ENCODE measurements around the gene CLDN9. TPM values are rescaled to one million over a fixed set of nuclear protein-coding genes. Genes with fewer than 3 reads are reported as not detected.
A peak's percentile ranks its signal among the peaks of the same experiment; 100 is the strongest.

The CLDN9 gene
- total RNA-seq, 1 donor: not detected

GRCh38 chr16:3042376-3042775, 29.7 kb downstream of the CLDN9 start:
- H3K27me3 ChIP-seq (ENCODE audit: insufficient read depth, low read length): peaks cover 58% of the 10 kb centered on the region
- no peak overlapping the region for H3K27ac ChIP-seq (ENCODE audit: low read depth, low read length)
- no peaks in the 10 kb centered on the region for H3K9me3 ChIP-seq (ENCODE audit: low read depth, low read length)
- DNase-seq (ENCODE audit: insufficient read length, low spot score, missing footprints): no peak
- H2AFZ ChIP-seq (ENCODE audit: low read length): no peak overlapping the region
- no peaks in the 10 kb centered on the region for H4K20me1 ChIP-seq (ENCODE audit: insufficient read depth, low read length)
- no peaks in the 10 kb centered on the region for H3K36me3 ChIP-seq (ENCODE audit: insufficient read depth, low read length)
- H3K4me3 ChIP-seq (ENCODE audit: insufficient read depth, low read length): no peak overlapping the region
- no peak overlapping the region for H3K4me2 ChIP-seq (ENCODE audit: insufficient read depth, low read length)
- H3K4me1 ChIP-seq (ENCODE audit: insufficient read depth, low read length): no peaks in the 10 kb centered on the region
- TF ChIP-seq CTCF (IDR thresholded peaks at IDR 0.05; ENCODE audit: extremely low read depth, low read depth, low read length): no peak
- no peaks in the 10 kb centered on the region for H3K79me2 ChIP-seq (ENCODE audit: insufficient read depth, low read length)

- H3K4me3 ChIP-seq (ENCODE audit: insufficient read depth, low read length): no peak overlapping the region
- TF ChIP-seq CTCF (IDR thresholded peaks at IDR 0.05; ENCODE audit: extremely low read depth, low read depth, low read length): no peak
- H3K36me3 ChIP-seq (ENCODE audit: insufficient read depth, low read length): no peaks in the 10 kb centered on the region
- no peak overlapping the region for H2AFZ ChIP-seq (ENCODE audit: low read length)
- no peaks in the 10 kb centered on the region for H3K79me2 ChIP-seq (ENCODE audit: insufficient read depth, low read length)
- H3K27ac ChIP-seq (ENCODE audit: low read depth, low read length): no peak overlapping the region
- H3K4me1 ChIP-seq (ENCODE audit: insufficient read depth, low read length): no peaks in the 10 kb centered on the region
- no peaks in the 10 kb centered on the region for H3K9me3 ChIP-seq (ENCODE audit: low read depth, low read length)
- no peaks in the 10 kb centered on the region for H4K20me1 ChIP-seq (ENCODE audit: insufficient read depth, low read length)
- peaks cover 59% of the 10 kb centered on the region for H3K27me3 ChIP-seq (ENCODE audit: insufficient read depth, low read length)
- no peak overlapping the region for H3K4me2 ChIP-seq (ENCODE audit: insufficient read depth, low read length)
- no peak for DNase-seq (ENCODE audit: insufficient read length, low spot score, missing footprints)
Observed at GRCh38 chr16:3044708-3045107, 32.0 kb downstream of the CLDN9 start.

- H3K4me3 ChIP-seq (ENCODE audit: insufficient read depth, low read length): peak within 1 kb of the TSS; percentile 51
- H3K27me3 ChIP-seq (ENCODE audit: insufficient read depth, low read length): peaks cover 67% of the 10 kb centered on the region
- no peak for TF ChIP-seq CTCF (IDR thresholded peaks at IDR 0.05; ENCODE audit: extremely low read depth, low read depth, low read length)
Observed at GRCh38 chr16:3045758-3046640, 33.3 kb downstream of the CLDN9 start, which contains the start of gene MMP25. MMP25 (plus strand) TSS chr16:3046561; CDS start chr16:3046918, 357 bp downstream.

GRCh38 chr16:3046641-3047386, 34.1 kb downstream of the CLDN9 start:
- Histone ChIP-seq H3K27ac (ENCODE audit: low read depth, low read length) (no peak overlapping the region), H3K27me3 (ENCODE audit: insufficient read depth, low read length) (peaks cover 70% of the 10 kb centered on the region), H3K4me2 (ENCODE audit: insufficient read depth, low read length) (no peak overlapping the region)

More at GRCh38 chr16:3045758-3046640, 33.3 kb downstream of the CLDN9 start, which contains the start of gene MMP25:
- Histone ChIP-seq H2AFZ (ENCODE audit: low read length) (no peak within 1 kb of the TSS), H3K79me2 (ENCODE audit: insufficient read depth, low read length) (no peaks in the 10 kb centered on the region), H4K20me1 (ENCODE audit: insufficient read depth, low read length) (no peaks in the 10 kb centered on the region), H3K36me3 (ENCODE audit: insufficient read depth, low read length) (no peaks in the 10 kb centered on the region), H3K9me3 (ENCODE audit: low read depth, low read length) (no peaks in the 10 kb centered on the region), H3K4me2 (ENCODE audit: insufficient read depth, low read length) (peak within 1 kb of the TSS; percentile 71), H3K4me1 (ENCODE audit: insufficient read depth, low read length) (no peaks in the 10 kb centered on the region), H3K27ac (ENCODE audit: low read depth, low read length) (no peak within 1 kb of the TSS)
- DNase-seq (ENCODE audit: insufficient read length, low spot score, missing footprints): peak; percentile 87

More at GRCh38 chr16:3046641-3047386, 34.1 kb downstream of the CLDN9 start:
- peak; percentile 91 for DNase-seq (ENCODE audit: insufficient read length, low spot score, missing footprints)
- Histone ChIP-seq H3K4me1 (ENCODE audit: insufficient read depth, low read length) (no peaks in the 10 kb centered on the region), H4K20me1 (ENCODE audit: insufficient read depth, low read length) (no peaks in the 10 kb centered on the region), H3K4me3 (ENCODE audit: insufficient read depth, low read length) (no peak overlapping the region), H3K9me3 (ENCODE audit: low read depth, low read length) (no peaks in the 10 kb centered on the region), H3K36me3 (ENCODE audit: insufficient read depth, low read length) (no peaks in the 10 kb centered on the region), H3K79me2 (ENCODE audit: insufficient read depth, low read length) (no peaks in the 10 kb centered on the region), H2AFZ (ENCODE audit: low read length) (no peak overlapping the region)
- TF ChIP-seq CTCF (IDR thresholded peaks at IDR 0.05; ENCODE audit: extremely low read depth, low read depth, low read length): no peak
